ENCODE data around the gene MRPL2.
"Not testable (repeated sequence)": the region's sequence is repeated elsewhere in the genome, so short reads cannot be mapped to it uniquely, and the experiment has no call there.

The MRPL2 gene

DNA sequence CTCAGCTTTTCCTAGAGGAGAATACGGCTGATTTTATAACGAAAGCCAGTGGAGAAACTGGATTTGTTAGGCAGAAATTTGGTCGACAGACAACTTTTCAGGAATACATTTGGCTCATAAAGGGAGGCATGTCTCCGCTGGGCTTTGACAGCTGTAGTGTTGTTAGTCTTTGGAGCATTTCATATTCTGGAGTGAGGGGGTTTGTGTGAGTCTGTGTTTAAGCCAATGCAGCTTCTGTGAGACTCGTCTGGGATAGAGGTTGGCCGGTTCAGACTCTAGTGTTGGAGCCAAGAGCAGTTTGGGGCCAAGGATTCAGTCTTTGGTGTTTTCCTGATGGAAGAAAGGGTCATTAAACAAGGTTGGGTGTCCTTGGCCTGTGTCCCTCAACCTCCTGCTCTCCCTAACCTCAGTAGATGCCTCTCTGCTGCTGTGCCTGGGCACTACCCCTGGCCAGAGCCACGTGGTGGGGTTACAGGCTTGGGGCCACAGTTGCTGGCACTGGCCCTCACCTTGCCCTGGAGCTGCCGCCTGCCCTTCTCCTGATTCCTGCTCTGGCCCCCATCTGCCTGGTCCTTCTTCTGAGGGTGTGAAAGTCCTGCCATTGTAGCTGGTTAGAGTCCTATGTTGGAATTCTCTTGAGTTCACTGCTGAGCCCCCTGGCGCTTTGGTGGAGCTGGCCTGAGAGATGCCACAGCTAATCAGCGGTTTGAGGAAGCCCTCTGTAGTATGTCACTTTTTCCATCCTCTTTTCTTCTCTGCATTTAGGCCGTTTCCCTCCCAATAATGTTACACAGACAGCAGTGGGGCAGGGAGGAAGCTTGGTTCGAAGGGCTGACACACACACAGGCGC, 23.8 kb upstream of the MRPL2 start:
- DNase-seq (ENCODE audit: low read depth): no peak
- H3K4me3 ChIP-seq (ENCODE audit: control insufficient read depth, low read depth, low read length): no peak overlapping the region
- TF ChIP-seq, protein P1, sequence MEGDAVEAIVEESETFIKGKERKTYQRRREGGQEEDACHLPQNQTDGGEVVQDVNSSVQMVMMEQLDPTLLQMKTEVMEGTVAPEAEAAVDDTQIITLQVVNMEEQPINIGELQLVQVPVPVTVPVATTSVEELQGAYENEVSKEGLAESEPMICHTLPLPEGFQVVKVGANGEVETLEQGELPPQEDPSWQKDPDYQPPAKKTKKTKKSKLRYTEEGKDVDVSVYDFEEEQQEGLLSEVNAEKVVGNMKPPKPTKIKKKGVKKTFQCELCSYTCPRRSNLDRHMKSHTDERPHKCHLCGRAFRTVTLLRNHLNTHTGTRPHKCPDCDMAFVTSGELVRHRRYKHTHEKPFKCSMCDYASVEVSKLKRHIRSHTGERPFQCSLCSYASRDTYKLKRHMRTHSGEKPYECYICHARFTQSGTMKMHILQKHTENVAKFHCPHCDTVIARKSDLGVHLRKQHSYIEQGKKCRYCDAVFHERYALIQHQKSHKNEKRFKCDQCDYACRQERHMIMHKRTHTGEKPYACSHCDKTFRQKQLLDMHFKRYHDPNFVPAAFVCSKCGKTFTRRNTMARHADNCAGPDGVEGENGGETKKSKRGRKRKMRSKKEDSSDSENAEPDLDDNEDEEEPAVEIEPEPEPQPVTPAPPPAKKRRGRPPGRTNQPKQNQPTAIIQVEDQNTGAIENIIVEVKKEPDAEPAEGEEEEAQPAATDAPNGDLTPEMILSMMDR (IDR thresholded peaks at IDR 0.05; ENCODE audit: control insufficient read depth, insufficient read depth, low read depth, low read length, missing control alignments): no peak

DNA sequence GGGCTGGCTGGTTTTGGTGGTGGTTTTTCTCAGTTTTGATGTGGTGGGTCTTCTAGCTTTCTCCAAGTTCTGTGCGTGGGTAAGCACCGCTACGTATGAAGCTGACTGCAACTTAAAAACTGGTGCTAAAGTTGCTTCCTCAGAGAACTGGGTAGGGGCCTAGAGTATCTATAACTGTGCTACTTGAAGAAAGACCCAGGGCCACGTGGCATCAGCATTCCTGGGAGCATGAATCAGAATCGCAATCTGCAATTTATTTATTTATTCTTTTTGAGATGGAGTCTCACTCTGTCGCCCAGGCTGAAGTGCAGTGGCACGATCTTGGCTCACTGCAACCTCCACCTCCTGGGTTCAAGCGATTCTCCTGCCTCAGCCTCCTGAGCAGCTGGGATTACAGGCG, 22.7 kb upstream of the MRPL2 start:
- H3K4me3 ChIP-seq (ENCODE audit: control insufficient read depth, low read depth, low read length); DNase-seq (ENCODE audit: low read depth): not testable (repeated sequence)

DNA sequence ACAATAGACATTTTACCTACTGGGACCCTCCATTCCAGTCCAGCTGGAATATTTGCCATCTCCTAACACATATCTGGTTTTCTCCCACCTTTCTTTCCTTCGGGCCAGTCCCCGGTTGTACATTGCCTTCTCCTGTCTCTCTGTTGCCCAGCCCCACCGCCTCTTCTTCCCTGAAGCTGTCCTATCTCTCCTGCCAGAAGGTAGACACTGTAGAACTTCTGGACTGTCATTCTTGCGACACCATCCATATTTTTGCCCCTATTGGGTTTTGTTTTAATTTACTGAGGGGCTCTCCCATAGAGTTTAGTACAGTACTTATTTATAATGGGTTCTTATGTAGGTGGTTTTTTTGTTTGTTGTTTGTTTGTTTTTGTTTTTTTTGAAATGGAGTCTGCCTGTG, 21.8 kb upstream of the MRPL2 start:
- DNase-seq (ENCODE audit: low read depth): no peak
- TF ChIP-seq, protein P1 (IDR thresholded peaks at IDR 0.05; ENCODE audit: control insufficient read depth, insufficient read depth, low read depth, low read length, missing control alignments): no peak
- H3K4me3 ChIP-seq (ENCODE audit: control insufficient read depth, low read depth, low read length): no peak overlapping the region

DNA sequence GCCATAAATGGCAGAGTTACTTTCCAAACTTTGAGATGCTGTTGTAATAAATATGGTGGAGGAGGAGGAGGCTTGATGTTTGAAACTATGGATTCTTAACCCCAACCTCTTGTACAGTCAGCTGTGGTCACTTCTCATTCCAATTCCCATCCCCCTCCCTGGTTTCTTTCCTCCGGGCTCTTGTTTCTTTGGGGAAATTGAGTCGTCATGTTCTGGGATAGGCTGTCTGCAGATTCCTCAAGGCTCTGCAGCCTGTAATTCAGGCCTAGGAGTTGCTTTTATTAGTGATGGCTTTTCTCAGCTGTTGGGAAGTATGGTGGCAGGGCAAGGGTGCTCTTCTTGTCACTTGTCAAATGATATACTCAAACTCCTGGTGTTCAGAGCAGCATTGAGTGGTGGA, 19.5 kb upstream of the MRPL2 start:
- peak overlapping the region; percentile 69; the same call in 1 of the 2 replicates for H3K4me3 ChIP-seq (ENCODE audit: control insufficient read depth, low read depth, low read length)
- TF ChIP-seq, protein P1 (IDR thresholded peaks at IDR 0.05; ENCODE audit: control insufficient read depth, insufficient read depth, low read depth, low read length, missing control alignments): no peak
- DNase-seq (ENCODE audit: low read depth): peak; percentile 81

DNA sequence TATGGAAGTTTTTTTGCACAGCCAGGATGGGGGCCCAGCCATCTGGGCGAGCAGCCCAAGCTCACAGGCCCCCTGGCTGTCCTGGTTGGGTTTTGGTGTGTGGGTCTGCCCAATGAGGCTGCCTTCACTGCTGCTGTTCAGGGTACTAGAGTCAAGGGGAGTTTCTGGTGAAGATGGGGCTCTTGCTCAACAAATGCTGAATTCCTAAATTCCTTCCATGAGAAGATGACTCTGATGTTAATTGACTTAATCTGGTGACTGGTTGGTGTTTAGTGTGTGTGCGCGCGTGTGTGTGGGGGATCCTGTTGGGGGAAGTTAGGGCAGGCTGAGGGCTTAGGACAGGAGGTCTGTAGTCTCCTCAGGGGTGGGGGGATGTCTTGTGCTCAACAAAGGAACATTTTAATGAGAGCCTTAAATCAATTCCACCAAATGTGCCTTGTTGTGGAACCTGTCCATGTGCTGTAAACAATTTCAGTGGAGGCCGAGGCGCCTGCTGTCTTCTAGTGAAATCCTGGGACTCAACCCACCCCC, 18.8 kb upstream of the MRPL2 start:
- TF ChIP-seq, protein P1 (IDR thresholded peaks at IDR 0.05; ENCODE audit: control insufficient read depth, insufficient read depth, low read depth, low read length, missing control alignments): peak; percentile 6
- H3K4me3 ChIP-seq (ENCODE audit: control insufficient read depth, low read depth, low read length): peak overlapping the region; percentile 69
- DNase-seq (ENCODE audit: low read depth): peak; percentile 67

DNA sequence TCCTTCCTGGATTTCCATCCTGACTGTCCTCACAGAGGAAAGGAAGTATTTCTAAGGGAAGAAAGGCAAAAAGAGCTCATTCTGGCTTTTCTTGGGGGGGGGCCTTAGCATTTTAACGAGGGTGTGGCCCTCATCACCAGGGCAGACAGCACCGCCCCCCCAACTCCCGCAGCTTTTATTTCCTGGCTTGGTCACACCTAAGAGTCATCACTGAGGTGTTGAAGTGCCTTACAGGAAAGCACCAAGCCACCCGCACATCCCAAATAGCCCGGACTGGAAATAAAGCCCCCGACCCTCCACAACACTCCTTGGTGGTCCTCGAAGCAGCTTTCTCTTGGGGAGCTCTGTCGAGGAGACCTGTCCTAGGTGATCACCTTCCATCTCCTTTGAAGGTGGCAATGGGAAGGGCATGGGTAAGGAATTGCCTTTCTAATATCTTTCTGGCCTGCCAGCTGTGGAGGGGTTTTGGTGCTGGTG, 18.1 kb upstream of the MRPL2 start:
- no peak for DNase-seq (ENCODE audit: low read depth)
- H3K4me3 ChIP-seq (ENCODE audit: control insufficient read depth, low read depth, low read length): peak overlapping the region; percentile 69
- TF ChIP-seq, protein P1 (IDR thresholded peaks at IDR 0.05; ENCODE audit: control insufficient read depth, insufficient read depth, low read depth, low read length, missing control alignments): no peak

All from AG09309 (cell line).